Superior temporal gyrus (tissue), 1 donor: Measurements from ENCODE around the gene ZMIZ1.

ENCODE experiments used
- DNase-seq: peaks from one replicate; pipeline ENCODE4 v3.0.0-alpha.2; 2016; ENCODE audit errors: extremely low spot score

The ZMIZ1 gene

GRCh38 chr10:79119306-79119705, 50.5 kb downstream of the ZMIZ1 start:
- DNase-seq = no peak

GRCh38 chr10:79123547-79123963, 54.8 kb downstream of the ZMIZ1 start:
- no peak for DNase-seq

GRCh38 chr10:79124066-79124465, 55.3 kb downstream of the ZMIZ1 start:
- DNase-seq = no peak

GRCh38 chr10:79125092-79125491, 56.3 kb downstream of the ZMIZ1 start:
- DNase-seq = no peak

- no peak for DNase-seq
Measured at GRCh38 chr10:79126351-79127080, 57.8 kb downstream of the ZMIZ1 start.

- DNase-seq = no peak
Measured at GRCh38 chr10:79127151-79127961, 58.6 kb downstream of the ZMIZ1 start.

- DNase-seq = no peak
Measured at GRCh38 chr10:79128241-79128922, 59.6 kb downstream of the ZMIZ1 start.

GRCh38 chr10:79128923-79129305, 60.1 kb downstream of the ZMIZ1 start:
- no peak for DNase-seq

GRCh38 chr10:79129361-79129997, 60.7 kb downstream of the ZMIZ1 start:
- no peak for DNase-seq

GRCh38 chr10:79130255-79130654, 61.5 kb downstream of the ZMIZ1 start:
- DNase-seq = no peak

- DNase-seq = no peak
Measured at GRCh38 chr10:79130846-79131245, 62.1 kb downstream of the ZMIZ1 start.

- DNase-seq = no peak
Measured at GRCh38 chr10:79131836-79132631, 63.3 kb downstream of the ZMIZ1 start.

GRCh38 chr10:79132681-79133381, 64.1 kb downstream of the ZMIZ1 start:
- DNase-seq = no peak

- no peak for DNase-seq
Measured at GRCh38 chr10:79133416-79133815, 64.7 kb downstream of the ZMIZ1 start.

GRCh38 chr10:79135790-79136189, 67.0 kb downstream of the ZMIZ1 start:
- DNase-seq = no peak

- no peak for DNase-seq
Measured at GRCh38 chr10:79136236-79137005, 67.7 kb downstream of the ZMIZ1 start.

- no peak for DNase-seq
Measured at GRCh38 chr10:79137300-79137756, 68.6 kb downstream of the ZMIZ1 start.

- no peak for DNase-seq
Measured at GRCh38 chr10:79137826-79138225, 69.1 kb downstream of the ZMIZ1 start.

- DNase-seq = no peak
Measured at GRCh38 chr10:79138449-79139123, 69.8 kb downstream of the ZMIZ1 start.
